BLaER1 treated with 17β-estradiol and CSF1 and Interleukin-3, amounts not matched to agents 10 nM and 100 nM (cell line): Measurements from ENCODE around the gene EIF4G3.

ENCODE experiments used
- H3K27ac ChIP-seq, 11 experiments: shearing (Covaris generic); formaldehyde crosslinking; 2 replicates each; pipeline ENCODE4 v1.8.1; 2022
- H3K27me3 ChIP-seq, 11 experiments: shearing (Covaris generic); formaldehyde crosslinking; 2 replicates each; pipeline ENCODE4 v1.8.1; 2022
- H3K36me3 ChIP-seq, 11 experiments: shearing (Covaris generic); formaldehyde crosslinking; 2 replicates each; pipeline ENCODE4 v1.8.1; 2022
- H3K4me1 ChIP-seq, 10 experiments: shearing (Covaris generic); formaldehyde crosslinking; 2 replicates each; pipeline ENCODE4 v1.8.1; 2022
- H3K4me2 ChIP-seq, 11 experiments: shearing (Covaris generic); formaldehyde crosslinking; 2 replicates each; pipeline ENCODE4 v1.8.1; 2022
- H3K4me3 ChIP-seq, 10 experiments: shearing (Covaris generic); formaldehyde crosslinking; 2 replicates each; pipeline ENCODE4 v1.8.1; 2022
- H3K9ac ChIP-seq, 11 experiments: shearing (Covaris generic); formaldehyde crosslinking; 2 replicates each; pipeline ENCODE4 v1.8.1; 2022
- H3K9me3 ChIP-seq, 11 experiments: shearing (Covaris generic); formaldehyde crosslinking; replicated peaks in 1 of 11; 2 replicates each; pipeline ENCODE4 v1.8.1; 2022
- H4K20me1 ChIP-seq, 11 experiments: shearing (Covaris generic); formaldehyde crosslinking; 2 replicates each; pipeline ENCODE4 v1.8.1; 2022
- Cebpa-rat ChIP-seq, 11 experiments: shearing (Covaris generic); IDR thresholded peaks; 2 replicates each; pipeline ENCODE4 v1.8.1; 2022

The EIF4G3 gene

DNA sequence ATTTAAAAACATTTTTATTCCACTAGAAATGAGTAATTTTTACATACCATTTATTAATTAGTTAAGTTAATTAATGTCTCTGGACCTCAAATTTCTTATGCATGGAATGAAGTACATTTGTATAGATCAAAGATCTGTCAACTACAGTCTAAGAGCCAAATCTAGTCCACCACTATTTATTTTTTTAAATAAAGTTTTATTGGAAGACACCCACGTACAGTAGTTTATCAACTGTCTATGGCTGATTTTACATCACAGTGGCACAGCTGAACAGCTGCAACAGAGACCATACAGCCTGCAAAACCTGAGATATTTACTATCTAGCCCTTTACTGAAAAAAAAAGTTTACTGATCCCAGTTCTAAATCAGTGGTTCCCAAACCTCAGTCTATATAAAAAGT, 201.0 kb downstream of the EIF4G3 start:
- H3K36me3 ChIP-seq = peaks cover 47 to 80% (median 62%) of the 10 kb centered on the region in 11 experiments
- H3K27me3 ChIP-seq = no peaks in the 10 kb centered on the region
- H3K27ac ChIP-seq = no peak overlapping the region
- H3K9me3 ChIP-seq = no peaks in the 10 kb centered on the region
- H4K20me1 ChIP-seq = peaks cover 0 to 8% (median 0%) of the 10 kb centered on the region in 11 experiments; a peak in 3 of 22 replicates
- no peak overlapping the region for H3K9ac ChIP-seq
- H3K4me3 ChIP-seq = no peak overlapping the region
- TF ChIP-seq Cebpa-rat (IDR thresholded peaks at IDR 0.05) = no peak
- no peak overlapping the region for H3K4me2 ChIP-seq
- H3K4me1 ChIP-seq = no peaks in the 10 kb centered on the region

DNA sequence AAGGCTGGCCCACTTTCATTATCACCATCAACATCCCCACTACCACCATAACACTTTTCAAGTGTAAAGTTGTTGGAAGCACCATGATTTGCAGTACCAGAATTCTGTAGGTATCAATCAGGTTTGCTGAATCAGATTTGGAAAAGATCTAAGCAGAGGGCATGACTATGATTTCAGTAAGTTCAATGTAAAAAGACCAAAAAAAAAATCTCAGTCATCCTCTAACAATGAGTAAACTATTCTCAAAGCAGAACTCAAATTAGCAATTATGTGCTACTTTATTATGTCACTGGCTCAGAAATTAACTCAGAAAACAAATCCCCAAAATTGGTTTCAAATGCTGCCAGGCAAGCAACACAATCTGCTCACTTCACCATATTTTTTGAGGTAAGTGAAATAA, 201.7 kb downstream of the EIF4G3 start:
- H3K4me2 ChIP-seq = no peak overlapping the region
- no peaks in the 10 kb centered on the region for H3K9me3 ChIP-seq
- peaks cover 0 to 3% (median 0%) of the 10 kb centered on the region in 11 experiments; a peak in 1 of 22 replicates for H4K20me1 ChIP-seq
- no peak for TF ChIP-seq Cebpa-rat (IDR thresholded peaks at IDR 0.05)
- H3K27me3 ChIP-seq = no peaks in the 10 kb centered on the region
- no peak overlapping the region for H3K9ac ChIP-seq
- no peaks in the 10 kb centered on the region for H3K4me1 ChIP-seq
- H3K27ac ChIP-seq = no peak overlapping the region
- H3K4me3 ChIP-seq = no peak overlapping the region
- peaks cover 47 to 80% (median 62%) of the 10 kb centered on the region in 11 experiments for H3K36me3 ChIP-seq

- no peak overlapping the region for H3K27ac ChIP-seq
Observed at GRCh38 chr1:20974069-20974468, 202.6 kb downstream of the EIF4G3 start.

DNA sequence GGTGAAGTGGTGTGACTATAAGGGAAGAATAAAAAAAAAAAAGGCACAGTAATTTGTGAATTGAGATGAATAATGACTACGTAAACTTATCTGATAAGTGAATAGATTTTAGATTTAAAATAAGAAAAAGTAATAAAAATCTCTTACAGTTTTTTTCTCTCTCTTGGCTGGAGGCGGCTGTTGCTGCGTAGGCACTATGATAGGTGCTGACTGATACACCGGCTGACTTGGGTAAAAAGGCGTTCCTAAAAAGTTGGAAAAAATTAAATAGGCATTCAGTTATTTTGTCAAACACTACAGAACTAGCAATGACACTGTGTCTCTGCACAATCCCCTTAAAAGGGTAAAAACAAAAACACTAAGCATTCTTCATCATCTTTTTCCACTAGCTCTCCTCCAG, 203.8 kb downstream of the EIF4G3 start:
- Histone ChIP-seq H3K27ac (no peak overlapping the region), H3K27me3 (no peaks in the 10 kb centered on the region), H3K9me3 (no peaks in the 10 kb centered on the region), H4K20me1 (peaks cover 0 to 3% (median 0%) of the 10 kb centered on the region in 11 experiments; a peak in 1 of 22 replicates), H3K9ac (no peak overlapping the region), H3K4me1 (no peaks in the 10 kb centered on the region), H3K4me3 (no peak overlapping the region), H3K4me2 (no peak overlapping the region), H3K36me3 (peaks cover 58 to 83% (median 72%) of the 10 kb centered on the region in 11 experiments)
- no peak for TF ChIP-seq Cebpa-rat (IDR thresholded peaks at IDR 0.05)

More at GRCh38 chr1:20974069-20974468, 202.6 kb downstream of the EIF4G3 start:
- H3K9ac ChIP-seq = no peak overlapping the region
- peaks cover 47 to 80% (median 62%) of the 10 kb centered on the region in 11 experiments for H3K36me3 ChIP-seq
- TF ChIP-seq Cebpa-rat (IDR thresholded peaks at IDR 0.05) = no peak
- H3K4me2 ChIP-seq = no peak overlapping the region
- peaks cover 0 to 3% (median 0%) of the 10 kb centered on the region in 11 experiments; a peak in 1 of 22 replicates for H4K20me1 ChIP-seq
- no peaks in the 10 kb centered on the region for H3K9me3 ChIP-seq
- H3K4me1 ChIP-seq = no peaks in the 10 kb centered on the region
- H3K4me3 ChIP-seq = no peak overlapping the region
- no peaks in the 10 kb centered on the region for H3K27me3 ChIP-seq

GRCh38 chr1:20964540-20965484, 211.9 kb downstream of the EIF4G3 start:
- H3K27ac ChIP-seq = peak overlapping the region in 3 of 11 experiments; percentile 4 to 21 (median 5); a peak in 2 of 22 replicates
- TF ChIP-seq Cebpa-rat (IDR thresholded peaks at IDR 0.05) = no peak
- H3K9ac ChIP-seq = no peak overlapping the region
- peaks cover 11 to 24% (median 14%) of the 10 kb centered on the region in 10 experiments for H3K4me1 ChIP-seq
- peaks cover 0 to 15% (median 7%) of the 10 kb centered on the region in 11 experiments; a peak in 10 of 22 replicates for H4K20me1 ChIP-seq
- H3K4me2 ChIP-seq = peak overlapping the region; percentile 1 to 65 (median 32); a peak in 19 of 22 replicates
- no peaks in the 10 kb centered on the region for H3K27me3 ChIP-seq
- no peak overlapping the region for H3K4me3 ChIP-seq
- peaks cover 48 to 95% (median 64%) of the 10 kb centered on the region in 11 experiments for H3K36me3 ChIP-seq
- H3K9me3 ChIP-seq = no peaks in the 10 kb centered on the region

DNA sequence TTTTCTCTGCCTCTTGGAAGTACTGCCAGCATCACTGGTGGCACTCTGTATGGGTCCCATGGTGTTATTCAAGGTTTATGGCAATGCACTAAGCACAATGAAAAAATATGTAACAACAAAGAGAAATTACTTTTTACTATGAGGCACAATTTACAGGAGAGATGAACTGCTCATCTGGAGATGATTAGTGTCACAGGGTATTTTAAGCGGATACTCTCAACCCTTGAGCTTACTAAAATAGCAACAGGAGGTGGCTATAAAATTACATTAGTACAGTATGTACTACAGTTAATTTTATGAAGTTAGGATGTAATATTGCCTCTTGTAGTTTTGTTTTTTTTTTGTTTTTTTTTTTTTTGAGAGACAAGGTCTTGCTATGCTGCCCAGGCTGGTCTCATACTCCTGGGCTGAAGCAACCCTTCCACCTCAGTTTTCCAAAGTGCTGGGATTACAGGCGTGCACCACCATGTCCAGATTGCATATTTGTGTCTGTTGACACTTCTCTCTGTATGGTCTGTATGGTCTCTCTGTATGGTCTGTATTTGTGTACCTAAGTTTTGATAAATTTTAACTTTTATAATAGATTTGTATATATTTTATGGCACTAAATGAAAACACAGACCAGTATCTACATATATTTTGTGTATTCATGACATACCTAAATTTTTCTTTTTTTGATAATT, 214.0 kb downstream of the EIF4G3 start:
- H3K9ac ChIP-seq = no peak overlapping the region
- H3K36me3 ChIP-seq = peaks cover 32 to 77% (median 45%) of the 10 kb centered on the region in 11 experiments; a peak in 21 of 22 replicates
- H4K20me1 ChIP-seq = peaks cover 0 to 27% (median 16%) of the 10 kb centered on the region in 11 experiments; a peak in 15 of 22 replicates
- H3K4me2 ChIP-seq = no peak overlapping the region
- no peak overlapping the region for H3K27ac ChIP-seq
- peaks cover 11 to 24% (median 14%) of the 10 kb centered on the region in 10 experiments for H3K4me1 ChIP-seq
- TF ChIP-seq Cebpa-rat (IDR thresholded peaks at IDR 0.05) = no peak
- H3K9me3 ChIP-seq = no peaks in the 10 kb centered on the region
- no peaks in the 10 kb centered on the region for H3K27me3 ChIP-seq
- H3K4me3 ChIP-seq = no peak overlapping the region

DNA sequence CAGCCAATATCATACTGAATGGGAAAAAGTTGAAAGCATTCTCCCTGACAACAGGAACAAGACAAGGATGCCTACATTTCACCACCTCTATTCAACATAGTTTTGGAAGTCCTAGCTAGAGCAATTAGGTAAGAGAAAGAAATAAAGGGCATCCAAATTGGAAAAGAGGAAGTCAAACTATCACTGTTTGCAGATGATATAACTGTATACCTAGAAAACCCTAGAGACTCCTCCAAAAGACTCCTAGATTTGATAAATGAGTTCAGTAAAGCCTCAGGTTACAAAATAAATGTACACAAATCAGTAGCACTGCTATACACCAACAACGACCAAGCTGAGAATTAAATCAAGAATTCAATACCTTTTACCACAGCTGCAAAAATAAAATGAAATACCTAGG, 218.3 kb downstream of the EIF4G3 start:
- no peak for TF ChIP-seq Cebpa-rat (IDR thresholded peaks at IDR 0.05)
- H3K4me3 ChIP-seq = no peak overlapping the region

DNA sequence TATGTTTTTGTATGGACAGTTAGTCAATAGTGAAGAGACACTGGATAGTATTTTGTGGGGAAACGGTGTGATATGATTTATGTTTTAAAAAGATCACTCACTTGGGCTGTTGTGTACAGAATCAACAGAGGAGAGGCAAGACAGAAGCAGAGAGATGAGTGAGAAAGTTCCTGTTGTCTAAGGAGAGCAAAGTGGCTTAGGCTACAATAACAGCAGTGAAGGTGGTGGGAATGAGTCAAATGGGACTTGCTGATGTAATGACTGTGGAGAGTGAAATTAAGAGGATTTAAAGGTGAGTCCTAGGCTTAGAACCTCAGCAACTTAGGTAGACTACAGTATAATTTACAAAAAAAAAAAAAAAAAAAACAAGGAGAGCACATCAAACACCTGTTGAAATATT, 220.4 kb downstream of the EIF4G3 start:
- H3K27ac ChIP-seq = no peak overlapping the region
- H3K36me3 ChIP-seq = peaks cover 32 to 72% (median 48%) of the 10 kb centered on the region in 11 experiments
- H3K27me3 ChIP-seq = no peaks in the 10 kb centered on the region
- no peak overlapping the region for H3K4me3 ChIP-seq
- no peaks in the 10 kb centered on the region for H3K9me3 ChIP-seq
- H3K9ac ChIP-seq = no peak overlapping the region
- peaks cover 0 to 26% (median 15%) of the 10 kb centered on the region in 11 experiments; a peak in 12 of 22 replicates for H4K20me1 ChIP-seq
- no peak for TF ChIP-seq Cebpa-rat (IDR thresholded peaks at IDR 0.05)
- no peak overlapping the region for H3K4me2 ChIP-seq
- H3K4me1 ChIP-seq = peaks cover 0 to 4% (median 0%) of the 10 kb centered on the region in 10 experiments; a peak in 6 of 20 replicates

More for the DNA sequence above, 218.3 kb downstream of the EIF4G3 start:
- no peak overlapping the region for H3K27ac ChIP-seq
- peaks cover 40 to 77% (median 50%) of the 10 kb centered on the region in 11 experiments for H3K36me3 ChIP-seq
- H3K27me3 ChIP-seq = no peaks in the 10 kb centered on the region
- no peak overlapping the region for H3K9ac ChIP-seq
- no peaks in the 10 kb centered on the region for H3K4me1 ChIP-seq
- H4K20me1 ChIP-seq = peaks cover 0 to 26% (median 15%) of the 10 kb centered on the region in 11 experiments; a peak in 12 of 22 replicates
- no peak overlapping the region for H3K4me2 ChIP-seq
- no peaks in the 10 kb centered on the region for H3K9me3 ChIP-seq

DNA sequence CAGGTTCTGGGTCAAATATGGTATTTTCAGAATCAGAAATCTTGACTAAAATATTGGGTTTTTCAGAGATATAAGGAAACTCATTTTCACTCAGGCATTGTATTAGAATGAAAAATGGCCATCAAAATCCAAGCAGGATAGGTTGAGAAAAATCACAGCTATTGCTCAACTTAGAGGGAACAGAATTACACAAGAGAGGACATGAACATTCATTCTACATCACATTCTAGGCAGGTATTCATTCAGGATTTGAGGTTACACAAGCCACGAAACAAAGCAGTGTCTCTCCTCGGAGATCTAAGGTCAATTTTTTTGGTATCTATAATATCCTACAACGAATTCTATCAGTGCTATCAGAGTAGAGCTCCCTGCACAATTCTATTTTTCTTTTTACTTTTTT, 226.0 kb downstream of the EIF4G3 start:
- Histone ChIP-seq H3K9me3 (no peaks in the 10 kb centered on the region), H3K27ac (no peak overlapping the region), H4K20me1 (peaks cover 0 to 14% (median 5%) of the 10 kb centered on the region in 11 experiments; a peak in 5 of 22 replicates), H3K9ac (no peak overlapping the region), H3K27me3 (no peaks in the 10 kb centered on the region), H3K4me3 (no peak overlapping the region), H3K4me1 (peaks cover 16 to 29% (median 20%) of the 10 kb centered on the region in 10 experiments), H3K4me2 (peak overlapping the region; percentile 42 to 79 (median 62); a peak in 21 of 22 replicates), H3K36me3 (peaks cover 30 to 68% (median 45%) of the 10 kb centered on the region in 11 experiments)
- no peak for TF ChIP-seq Cebpa-rat (IDR thresholded peaks at IDR 0.05)
